Epithelial cell of esophagus (primary cell): ENCODE data around the gene FOXL2NB.

Experiments
- DNase-seq: peaks from one replicate; pipeline ENCODE4 v3.0.0; 2010; ENCODE audit warnings: low read depth
- H3K4me3 ChIP-seq: 2 replicates; pipeline ENCODE4 v1.5.1; 2011; ENCODE audit warnings: mild to moderate bottlenecking, low read length, control low read depth
- TF ChIP-seq, protein P1 (sequence below): IDR thresholded peaks from 2 replicates; pipeline ENCODE4 v1.5.1; 2011; ENCODE audit warnings: low read depth, mild to moderate bottlenecking, low read length, control low read depth, inconsistent platforms; ENCODE audit not compliant: insufficient read depth; ENCODE audit errors: missing control alignments

FOXL2NB gene

DNA sequence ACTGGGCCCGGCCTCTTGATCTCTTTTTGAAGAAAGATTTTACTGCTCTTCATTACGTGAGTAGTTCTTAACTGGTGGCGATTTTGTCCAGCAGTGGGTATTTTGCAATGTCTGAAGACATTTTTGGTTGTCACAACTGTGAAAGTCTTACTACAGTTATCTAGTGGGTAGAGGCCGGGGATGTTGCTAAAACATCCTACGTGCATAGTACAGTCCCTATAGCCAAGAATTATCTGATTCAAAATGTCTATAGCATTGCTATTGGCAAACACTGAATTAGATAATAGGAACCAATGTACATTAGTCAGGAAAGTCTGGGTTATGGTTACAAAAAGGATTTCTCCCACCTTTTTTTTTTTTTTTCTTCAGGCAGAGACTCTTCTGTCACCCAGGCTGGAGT lies 38.2 kb upstream of the FOXL2NB start:
- no peak overlapping the region for H3K4me3 ChIP-seq
- TF ChIP-seq, protein P1, sequence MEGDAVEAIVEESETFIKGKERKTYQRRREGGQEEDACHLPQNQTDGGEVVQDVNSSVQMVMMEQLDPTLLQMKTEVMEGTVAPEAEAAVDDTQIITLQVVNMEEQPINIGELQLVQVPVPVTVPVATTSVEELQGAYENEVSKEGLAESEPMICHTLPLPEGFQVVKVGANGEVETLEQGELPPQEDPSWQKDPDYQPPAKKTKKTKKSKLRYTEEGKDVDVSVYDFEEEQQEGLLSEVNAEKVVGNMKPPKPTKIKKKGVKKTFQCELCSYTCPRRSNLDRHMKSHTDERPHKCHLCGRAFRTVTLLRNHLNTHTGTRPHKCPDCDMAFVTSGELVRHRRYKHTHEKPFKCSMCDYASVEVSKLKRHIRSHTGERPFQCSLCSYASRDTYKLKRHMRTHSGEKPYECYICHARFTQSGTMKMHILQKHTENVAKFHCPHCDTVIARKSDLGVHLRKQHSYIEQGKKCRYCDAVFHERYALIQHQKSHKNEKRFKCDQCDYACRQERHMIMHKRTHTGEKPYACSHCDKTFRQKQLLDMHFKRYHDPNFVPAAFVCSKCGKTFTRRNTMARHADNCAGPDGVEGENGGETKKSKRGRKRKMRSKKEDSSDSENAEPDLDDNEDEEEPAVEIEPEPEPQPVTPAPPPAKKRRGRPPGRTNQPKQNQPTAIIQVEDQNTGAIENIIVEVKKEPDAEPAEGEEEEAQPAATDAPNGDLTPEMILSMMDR: no peak
- DNase-seq: no peak

- H3K4me3 ChIP-seq: no peak overlapping the region
- TF ChIP-seq, protein P1: peak; percentile 35
- DNase-seq: peak; percentile 20
Measured at GRCh38 chr3:138909904-138910303, 37.1 kb upstream of the FOXL2NB start.

GRCh38 chr3:138911621-138912020 lies 35.4 kb upstream of the FOXL2NB start:
- TF ChIP-seq, protein P1: no peak
- no peak for DNase-seq

GRCh38 chr3:138912237-138912636 lies 34.8 kb upstream of the FOXL2NB start:
- DNase-seq: no peak
- TF ChIP-seq, protein P1: no peak
- no peak overlapping the region for H3K4me3 ChIP-seq

More at GRCh38 chr3:138911621-138912020, 35.4 kb upstream of the FOXL2NB start:
- no peak overlapping the region for H3K4me3 ChIP-seq

DNA sequence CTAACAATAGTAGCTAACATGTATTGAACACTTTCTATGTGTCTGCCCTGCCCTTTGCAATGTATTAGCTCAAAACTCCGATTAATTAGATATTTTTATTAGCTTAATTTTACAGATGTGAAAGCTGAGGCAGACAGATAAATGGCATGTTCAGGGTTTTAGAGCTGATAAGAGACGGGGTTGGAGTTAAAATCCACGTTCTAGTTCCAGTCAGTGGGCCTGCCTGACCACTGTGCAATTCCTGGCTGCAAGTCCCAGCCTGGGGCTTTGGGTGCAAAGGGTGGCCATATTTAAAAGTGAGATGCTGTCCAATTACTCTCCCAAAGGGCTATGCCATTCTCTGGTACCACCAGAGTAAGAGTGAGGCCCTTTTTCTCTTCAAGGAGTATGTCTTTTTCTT lies 33.3 kb upstream of the FOXL2NB start:
- H3K4me3 ChIP-seq: no peak overlapping the region
- TF ChIP-seq, protein P1: no peak

GRCh38 chr3:138914870-138915502 lies 32.0 kb upstream of the FOXL2NB start:
- TF ChIP-seq, protein P1: no peak
- peak overlapping the region; percentile 65 for H3K4me3 ChIP-seq
- DNase-seq: peak; percentile 73

More for the DNA sequence above, 33.3 kb upstream of the FOXL2NB start:
- DNase-seq: no peak
